SU-DHL-6 (cell line): ENCODE results near the gene SLC6A7.

Source experiments
- H2AFZ ChIP-seq: fragments of 200-600 bp; sonication (generic); 2 replicates; pipeline ENCODE4 v1.6.1; 2014; ENCODE audit warnings: low read depth, mild to moderate bottlenecking, moderate library complexity, mixed read lengths, antibody characterized with exemption, low read length; ENCODE audit not compliant: severe bottlenecking
- H3F3A ChIP-seq: fragments of 200-600 bp; shearing (Covaris generic); 2 replicates; pipeline ENCODE4 v1.6.0; 2016; ENCODE audit warnings: antibody characterized with exemption, mild to moderate bottlenecking; ENCODE audit not compliant: insufficient read depth
- H3K27ac ChIP-seq: fragments of 200-600 bp; sonication (generic); 2 replicates; pipeline ENCODE4 v1.5.1; 2016; ENCODE audit warnings: low read depth, mild to moderate bottlenecking, low read length, moderate library complexity, mixed read lengths
- H3K27me3 ChIP-seq: fragments of 200-600 bp; sonication (generic), shearing (Covaris generic); 2 replicates; pipeline ENCODE4 v1.6.0; 2014; ENCODE audit warnings: mild to moderate bottlenecking, low read length
- H3K36me3 ChIP-seq: fragments of 200-600 bp; sonication (generic); 2 replicates; pipeline ENCODE4 v1.6.1; 2014; ENCODE audit warnings: mild to moderate bottlenecking, low read length, mixed read lengths
- H3K4me2 ChIP-seq: fragments of 300-600, 200-600 bp; shearing (Covaris generic), sonication (generic); 2 replicates; pipeline ENCODE4 v1.6.0; 2014; ENCODE audit warnings: low read length, low read depth, mild to moderate bottlenecking; ENCODE audit not compliant: poor library complexity, severe bottlenecking
- H3K4me3 ChIP-seq: fragments of 200-600 bp; sonication (generic); 2 replicates; pipeline ENCODE4 v1.5.1; 2014; ENCODE audit warnings: antibody characterized with exemption, low read length, mild to moderate bottlenecking, mixed read lengths; ENCODE audit not compliant: insufficient read depth, poor library complexity, severe bottlenecking
- H3K79me2 ChIP-seq: fragments of 200-600 bp; sonication (generic); 2 replicates; pipeline ENCODE4 v1.6.1; 2014; ENCODE audit warnings: mild to moderate bottlenecking, low read length, moderate library complexity; ENCODE audit not compliant: insufficient read depth
- H3K9ac ChIP-seq: fragments of 200-600 bp; sonication (generic); 2 replicates; pipeline ENCODE4 v1.7.0; 2014; ENCODE audit warnings: mild to moderate bottlenecking, low read length
- H3K9me2 ChIP-seq: fragments of 200-600 bp; sonication (generic); replicated peaks from 2 replicates; pipeline ENCODE4 v1.6.1; 2014; ENCODE audit warnings: low read length; ENCODE audit not compliant: insufficient read depth
- H3K9me3 ChIP-seq: fragments of 200-600 bp; sonication (generic); 2 replicates; pipeline ENCODE4 v1.6.1; 2014; ENCODE audit warnings: low read length, mixed read lengths; ENCODE audit not compliant: insufficient read depth
- H4K20me1 ChIP-seq: fragments of 200-600 bp; sonication (generic); 2 replicates; pipeline ENCODE4 v1.6.1; 2014; ENCODE audit warnings: low read depth, mild to moderate bottlenecking, antibody characterized with exemption, low read length, moderate library complexity, mixed read lengths
- CTCF ChIP-seq: fragments of 200-600 bp; sonication (generic); IDR thresholded peaks from one replicate; pipeline ENCODE4 v1.5.1; 2017; ENCODE audit warnings: antibody characterized with exemption, mild to moderate bottlenecking, low read length, moderate library complexity; ENCODE audit not compliant: insufficient read depth, poor library complexity, severe bottlenecking
- EZH2phosphoT487 ChIP-seq: fragments of 200-600 bp; sonication (generic), shearing (Covaris generic); conservative IDR thresholded peaks from 2 replicates; pipeline ENCODE4 v1.6.1; 2018; ENCODE audit warnings: mild to moderate bottlenecking, antibody characterized with exemption, low read length, moderate library complexity, mixed read lengths

The SLC6A7 gene

GRCh38 chr5:150168864-150169263 is 21.0 kb upstream of the SLC6A7 start:
- no peak overlapping the region for H3K4me2 ChIP-seq

GRCh38 chr5:150172145-150172544 is 17.7 kb upstream of the SLC6A7 start:
- no peaks in the 10 kb centered on the region for H3F3A ChIP-seq
- no peaks in the 10 kb centered on the region for H3K27me3 ChIP-seq
- no peaks in the 10 kb centered on the region for H4K20me1 ChIP-seq
- no peak overlapping the region for H3K4me3 ChIP-seq
- TF ChIP-seq EZH2phosphoT487 (no peak), CTCF (no peak)
- no peak overlapping the region for H2AFZ ChIP-seq
- H3K79me2 ChIP-seq = no peaks in the 10 kb centered on the region
- no peaks in the 10 kb centered on the region for H3K9me2 ChIP-seq
- H3K27ac ChIP-seq = no peak overlapping the region
- H3K9ac ChIP-seq = no peak overlapping the region
- H3K9me3 ChIP-seq = no peaks in the 10 kb centered on the region
- H3K4me2 ChIP-seq = no peak overlapping the region
- no peaks in the 10 kb centered on the region for H3K36me3 ChIP-seq

More at GRCh38 chr5:150168864-150169263, 21.0 kb upstream of the SLC6A7 start:
- H3K9ac ChIP-seq = no peak overlapping the region
- no peaks in the 10 kb centered on the region for H3F3A ChIP-seq
- no peaks in the 10 kb centered on the region for H3K9me2 ChIP-seq
- no peak overlapping the region for H3K27ac ChIP-seq
- H3K9me3 ChIP-seq = no peaks in the 10 kb centered on the region
- no peaks in the 10 kb centered on the region for H3K27me3 ChIP-seq
- no peak for TF ChIP-seq CTCF
- TF ChIP-seq EZH2phosphoT487 = no peak
- no peak overlapping the region for H3K4me3 ChIP-seq
- H3K79me2 ChIP-seq = no peaks in the 10 kb centered on the region
- H4K20me1 ChIP-seq = no peaks in the 10 kb centered on the region
- no peak overlapping the region for H2AFZ ChIP-seq
- no peaks in the 10 kb centered on the region for H3K36me3 ChIP-seq

GRCh38 chr5:150172556-150172955 is 17.3 kb upstream of the SLC6A7 start:
- Histone ChIP-seq H3K4me3 (no peak overlapping the region), H3K4me2 (no peak overlapping the region), H3K27ac (no peak overlapping the region), H2AFZ (no peak overlapping the region), H3K9ac (no peak overlapping the region), H3K27me3 (no peaks in the 10 kb centered on the region), H4K20me1 (no peaks in the 10 kb centered on the region), H3K9me2 (no peaks in the 10 kb centered on the region), H3K36me3 (no peaks in the 10 kb centered on the region), H3K79me2 (no peaks in the 10 kb centered on the region), H3K9me3 (no peaks in the 10 kb centered on the region), H3F3A (no peaks in the 10 kb centered on the region)
- TF ChIP-seq CTCF (no peak), EZH2phosphoT487 (no peak)

- H3K36me3 ChIP-seq = no peaks in the 10 kb centered on the region
- H3K9me3 ChIP-seq = no peaks in the 10 kb centered on the region
- H2AFZ ChIP-seq = no peak overlapping the region
- H3F3A ChIP-seq = no peaks in the 10 kb centered on the region
- H3K9ac ChIP-seq = no peak overlapping the region
- no peaks in the 10 kb centered on the region for H4K20me1 ChIP-seq
- no peak overlapping the region for H3K4me2 ChIP-seq
- no peaks in the 10 kb centered on the region for H3K27me3 ChIP-seq
- H3K27ac ChIP-seq = no peak overlapping the region
- H3K79me2 ChIP-seq = no peaks in the 10 kb centered on the region
- TF ChIP-seq CTCF (no peak), EZH2phosphoT487 (no peak)
- H3K9me2 ChIP-seq = no peaks in the 10 kb centered on the region
- H3K4me3 ChIP-seq = no peak overlapping the region
These were observed 16.7 kb upstream of the SLC6A7 start for GRCh38 chr5:150173161-150173560.
